HAP-1 (cell line): ENCODE measurements around the gene BCO2.
A peak's percentile ranks its signal among the peaks of the same experiment; 100 is the strongest.

ENCODE experiments used
- DNase-seq, 2 experiments: peaks; one replicate each; pipeline ENCODE4 v3.0.0-alpha.2; 2016 to 2020; ENCODE audit warnings: low spot score in 2 of 2
- H3K27me3 ChIP-seq: fragments of 250-450 bp; sonication (Bioruptor Pico); 2 replicates; pipeline ENCODE4 v1.5.1; 2020; ENCODE audit warnings: low read depth, mild to moderate bottlenecking, moderate library complexity
- H3K36me3 ChIP-seq: fragments of 250-450 bp; sonication (Bioruptor Pico); replicated peaks from 2 replicates; pipeline ENCODE4 v1.5.1; 2020; ENCODE audit warnings: mild to moderate bottlenecking
- H3K4me1 ChIP-seq: fragments of 250-450 bp; sonication (Bioruptor Pico); 2 replicates; pipeline ENCODE4 v1.5.1; 2020; ENCODE audit warnings: mild to moderate bottlenecking
- H3K4me3 ChIP-seq: fragments of 250-450 bp; sonication (Bioruptor Pico); 2 replicates; pipeline ENCODE4 v1.5.1; 2020; ENCODE audit warnings: mild to moderate bottlenecking, moderate library complexity
- H3K9me3 ChIP-seq: fragments of 250-450 bp; sonication (Bioruptor Pico); 2 replicates; pipeline ENCODE4 v1.5.1; 2020; ENCODE audit warnings: mild to moderate bottlenecking, moderate library complexity
- in situ Hi-C: fragments of 300-500 bp; cut with MboI; formaldehyde crosslinking; loops from 3 replicates; pipeline ENCODE4 v1.14.3; 2020; ENCODE audit warnings: low sequenced_read_pairs, inconsistent platforms, mixed read lengths

Gene BCO2

DNA sequence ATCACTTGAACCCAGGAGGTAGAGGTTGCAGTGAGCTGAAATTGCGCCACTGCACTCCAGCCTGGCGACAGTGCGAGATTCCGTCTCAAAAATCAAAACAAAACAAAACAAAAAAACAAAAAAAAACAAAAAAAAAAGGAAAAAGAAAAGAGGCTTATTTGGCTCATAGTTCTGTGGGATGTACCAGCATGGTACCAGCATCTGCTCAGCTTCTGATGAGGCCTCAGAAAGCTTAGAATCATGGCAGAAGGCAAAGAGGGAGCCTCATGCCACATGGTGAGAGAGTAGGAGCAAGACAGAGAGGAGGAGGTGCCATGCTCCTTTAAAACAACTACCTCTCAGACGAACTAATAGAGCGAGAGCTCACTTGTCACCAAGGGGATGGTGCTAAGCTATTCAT is 40.3 kb downstream of the BCO2 start:
- in situ Hi-C loops, result no loop called here
- H3K9me3 ChIP-seq, result no peaks in the 10 kb centered on the region
- H3K4me1 ChIP-seq, result no peaks in the 10 kb centered on the region
- no peak overlapping the region for H3K4me3 ChIP-seq
- H3K27me3 ChIP-seq, result 0 out of 2 replicates have a peak, but pooled peaks cover 4% of the 10 kb centered on the region
- no peaks in the 10 kb centered on the region for H3K36me3 ChIP-seq
- DNase-seq, result no peak

DNA sequence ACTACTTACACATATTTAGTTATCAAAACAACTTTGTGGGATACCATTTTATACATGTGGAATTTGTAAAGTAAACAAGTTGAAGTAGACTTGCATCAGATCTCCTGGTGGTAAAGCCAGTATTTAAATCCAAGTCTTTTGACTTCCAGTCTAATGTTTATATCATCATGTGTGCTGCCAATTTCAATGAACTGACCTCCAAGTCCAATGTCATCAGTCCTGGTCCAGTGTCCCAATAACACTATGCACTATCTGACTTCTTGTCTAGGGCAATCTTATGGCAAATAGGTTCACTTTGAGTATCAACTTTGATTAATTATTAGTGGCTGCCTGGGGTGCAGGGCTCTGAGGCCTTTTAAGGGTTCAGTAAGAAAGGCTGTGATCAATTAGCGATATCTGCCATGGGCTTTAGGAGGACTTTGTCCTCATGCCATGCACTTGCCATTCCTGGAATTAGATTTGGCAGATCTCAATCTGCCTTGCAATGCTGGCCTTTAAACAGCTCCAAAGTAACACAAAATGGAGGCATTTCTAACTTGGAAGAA is 41.3 kb downstream of the BCO2 start:
- Histone ChIP-seq H3K36me3 (no peaks in the 10 kb centered on the region), H3K9me3 (no peaks in the 10 kb centered on the region), H3K27me3 (no peaks in the 10 kb centered on the region), H3K4me1 (no peaks in the 10 kb centered on the region), H3K4me3 (no peak overlapping the region)
- DNase-seq, result no peak
- in situ Hi-C loops, result no loop called here

DNA sequence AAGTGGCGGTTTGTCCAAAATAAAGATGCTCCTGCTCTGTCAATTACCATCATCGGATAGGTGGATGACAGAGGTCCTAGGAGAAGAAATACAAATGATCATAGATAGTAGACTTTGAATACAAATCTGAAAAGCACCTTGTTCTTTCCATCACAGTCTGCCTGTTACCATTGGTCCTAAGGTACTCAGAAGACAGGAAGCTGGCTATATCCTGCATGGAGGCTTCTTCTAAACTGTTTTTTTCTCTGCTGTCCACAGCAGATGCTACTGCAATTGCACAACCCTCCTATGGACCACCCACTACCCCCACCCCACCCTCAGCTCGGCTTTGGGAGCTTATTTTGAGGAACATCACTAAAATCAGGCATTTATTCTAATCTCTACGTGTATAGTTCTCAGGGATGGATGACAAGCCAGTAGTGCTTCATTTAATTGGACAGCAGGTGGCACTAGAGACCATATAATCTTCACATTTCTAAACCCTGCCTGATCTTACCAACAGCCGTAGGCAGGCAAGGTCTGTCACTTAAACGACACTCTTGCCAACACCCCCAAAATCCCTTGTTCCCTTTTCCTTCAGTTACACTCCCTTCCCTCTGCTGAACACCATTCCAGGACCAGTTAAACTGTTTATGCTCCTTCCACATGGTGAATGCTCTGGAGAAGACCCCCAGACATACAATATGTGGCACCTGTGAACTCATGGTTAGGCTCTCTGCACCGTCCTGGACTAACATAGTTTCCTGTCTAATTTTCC is 44.3 kb downstream of the BCO2 start:
- DNase-seq, result peak; percentile 48 to 56
- Histone ChIP-seq H3K9me3 (no peaks in the 10 kb centered on the region), H3K36me3 (no peaks in the 10 kb centered on the region), H3K27me3 (no peaks in the 10 kb centered on the region; the same call in 1 of the 2 replicates), H3K4me1 (no peaks in the 10 kb centered on the region), H3K4me3 (no peak overlapping the region)
- in situ Hi-C loops, result loop anchor here (5.0 to 10.0 kb wide), 2 partner anchors 63 to 1065 kb away; no protein-coding TSS in a partner anchor

DNA sequence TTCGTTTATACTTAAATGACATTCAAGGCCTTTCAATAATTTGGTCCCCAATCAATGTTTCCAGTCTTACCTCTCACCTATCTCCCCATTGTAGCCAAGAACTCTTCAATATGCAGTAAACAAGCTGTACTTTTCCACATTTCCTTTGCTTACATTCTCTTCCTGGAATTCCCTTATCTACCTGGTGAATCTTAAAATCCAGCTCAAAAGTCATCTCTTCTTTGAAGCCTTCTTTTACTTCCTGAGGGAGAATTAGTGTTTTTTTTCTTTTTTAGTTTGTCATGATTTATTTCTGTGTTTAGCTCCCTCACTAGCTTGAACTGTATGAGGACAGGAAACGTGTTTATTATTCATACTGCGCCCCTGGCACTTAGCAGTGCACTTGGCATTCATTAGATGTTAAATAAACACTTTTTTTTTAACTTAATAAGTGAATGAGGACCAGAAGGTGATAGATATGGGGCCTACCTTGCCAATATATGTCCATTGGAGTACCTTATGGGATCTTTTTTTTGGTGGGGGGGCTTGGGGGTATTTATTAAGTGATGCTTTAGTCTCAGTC is 46.0 kb downstream of the BCO2 start:
- Histone ChIP-seq H3K27me3 (no peaks in the 10 kb centered on the region; the same call in 1 of the 2 replicates), H3K4me3 (no peak overlapping the region), H3K36me3 (no peaks in the 10 kb centered on the region), H3K4me1 (no peaks in the 10 kb centered on the region; the same call in 1 of the 2 replicates), H3K9me3 (no peaks in the 10 kb centered on the region)
- no peak for DNase-seq
- in situ Hi-C loops, result loop anchor here (5.0 to 10.0 kb wide), 2 partner anchors 61 to 1063 kb away; no protein-coding TSS in a partner anchor

- no peak for DNase-seq
- Histone ChIP-seq H3K27me3 (no peaks in the 10 kb centered on the region; the same call in 1 of the 2 replicates), H3K9me3 (no peaks in the 10 kb centered on the region), H3K36me3 (no peaks in the 10 kb centered on the region), H3K4me1 (peaks cover 4% of the 10 kb centered on the region; the same call in 1 of the 2 replicates), H3K4me3 (no peak overlapping the region)
- in situ Hi-C loops, result loop anchor here (5.0 to 10.0 kb wide), 2 partner anchors 60 to 1062 kb away; no protein-coding TSS in a partner anchor
These were observed 47.0 kb downstream of the BCO2 start for GRCh38 chr11:112222303-112222702.

DNA sequence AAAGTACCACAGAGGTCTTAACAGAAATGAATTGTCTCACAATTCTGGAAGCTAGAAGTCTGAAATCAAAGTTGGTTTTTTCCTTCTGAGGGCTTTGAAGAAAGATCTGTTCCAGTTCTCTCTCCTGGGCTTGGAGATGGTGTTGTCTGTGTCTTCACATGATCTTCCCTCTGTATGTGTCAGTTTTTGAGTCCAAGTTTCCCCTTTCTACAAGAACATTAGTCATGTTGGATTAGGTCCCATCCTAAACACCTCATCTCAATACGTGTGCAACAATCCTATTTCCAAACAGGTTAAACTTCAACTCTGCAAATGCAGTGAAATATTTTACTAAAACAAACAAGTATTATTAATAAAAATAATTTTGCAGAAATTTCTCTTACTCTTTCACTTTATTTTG is 47.8 kb downstream of the BCO2 start:
- Histone ChIP-seq H3K4me1 (peaks cover 6% of the 10 kb centered on the region; the same call in 1 of the 2 replicates), H3K4me3 (no peak overlapping the region), H3K36me3 (no peaks in the 10 kb centered on the region), H3K9me3 (no peaks in the 10 kb centered on the region), H3K27me3 (no peaks in the 10 kb centered on the region; the same call in 1 of the 2 replicates)
- in situ Hi-C loops, result loop anchor here (5.0 to 10.0 kb wide), 2 partner anchors 59 to 1062 kb away; no protein-coding TSS in a partner anchor
- no peak for DNase-seq

DNA sequence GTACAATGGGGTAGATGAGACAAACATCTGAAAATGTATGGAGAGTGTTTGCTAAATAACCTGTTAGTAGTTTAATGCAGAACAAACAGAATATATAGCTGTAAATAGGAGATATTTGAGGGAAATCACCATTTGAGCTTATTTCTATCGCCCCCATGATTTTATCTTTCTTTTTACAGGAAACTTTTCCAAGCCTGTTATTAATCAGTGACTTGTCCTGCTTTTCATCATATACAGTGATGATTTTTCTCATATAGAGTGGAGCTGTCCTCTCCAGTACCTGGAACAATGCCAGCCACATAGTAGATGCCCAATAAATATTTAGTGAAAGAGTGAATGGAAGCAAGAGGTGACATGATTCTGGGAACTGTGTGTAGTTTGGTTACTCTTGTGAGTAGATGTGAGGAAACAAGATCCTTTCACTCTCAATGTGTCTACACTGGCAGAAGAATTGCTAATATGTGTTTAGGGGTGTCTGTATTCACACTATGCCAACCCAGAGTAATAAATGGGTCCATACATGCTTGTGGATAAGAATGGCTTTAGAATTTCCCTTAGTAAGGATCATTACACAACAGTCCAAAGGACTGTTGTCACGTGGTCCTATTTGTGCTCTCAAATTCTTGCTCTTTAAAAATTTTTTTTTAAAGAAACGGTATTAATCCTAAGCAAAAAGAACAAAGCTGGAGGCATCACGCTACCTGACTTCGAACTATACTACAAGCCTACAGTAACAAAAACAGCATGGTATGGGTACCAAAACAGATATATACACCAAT is 48.6 kb downstream of the BCO2 start:
- in situ Hi-C loops, result loop anchor here (5.0 to 10.0 kb wide), 2 partner anchors 58 to 1061 kb away; no protein-coding TSS in a partner anchor
- Histone ChIP-seq H3K36me3 (no peaks in the 10 kb centered on the region; the same call in 1 of the 2 replicates), H3K4me3 (no peak overlapping the region), H3K4me1 (peaks cover 8% of the 10 kb centered on the region; the same call in 1 of the 2 replicates), H3K9me3 (no peaks in the 10 kb centered on the region), H3K27me3 (no peaks in the 10 kb centered on the region; the same call in 1 of the 2 replicates)
- DNase-seq, result no peak

- H3K27me3 ChIP-seq, result no peaks in the 10 kb centered on the region; the same call in 1 of the 2 replicates
- peaks cover 4% of the 10 kb centered on the region for H3K36me3 ChIP-seq
- peaks cover 8% of the 10 kb centered on the region; the same call in 1 of the 2 replicates for H3K4me1 ChIP-seq
- no peaks in the 10 kb centered on the region for H3K9me3 ChIP-seq
- no peak for DNase-seq
- peak overlapping the region; percentile 68 for H3K4me3 ChIP-seq
- in situ Hi-C loops, result loop anchor here (10.0 kb wide), 1 partner anchor 1059 kb away; no protein-coding TSS in a partner anchor
These were observed 50.4 kb downstream of the BCO2 start for GRCh38 chr11:112225753-112226061.

DNA sequence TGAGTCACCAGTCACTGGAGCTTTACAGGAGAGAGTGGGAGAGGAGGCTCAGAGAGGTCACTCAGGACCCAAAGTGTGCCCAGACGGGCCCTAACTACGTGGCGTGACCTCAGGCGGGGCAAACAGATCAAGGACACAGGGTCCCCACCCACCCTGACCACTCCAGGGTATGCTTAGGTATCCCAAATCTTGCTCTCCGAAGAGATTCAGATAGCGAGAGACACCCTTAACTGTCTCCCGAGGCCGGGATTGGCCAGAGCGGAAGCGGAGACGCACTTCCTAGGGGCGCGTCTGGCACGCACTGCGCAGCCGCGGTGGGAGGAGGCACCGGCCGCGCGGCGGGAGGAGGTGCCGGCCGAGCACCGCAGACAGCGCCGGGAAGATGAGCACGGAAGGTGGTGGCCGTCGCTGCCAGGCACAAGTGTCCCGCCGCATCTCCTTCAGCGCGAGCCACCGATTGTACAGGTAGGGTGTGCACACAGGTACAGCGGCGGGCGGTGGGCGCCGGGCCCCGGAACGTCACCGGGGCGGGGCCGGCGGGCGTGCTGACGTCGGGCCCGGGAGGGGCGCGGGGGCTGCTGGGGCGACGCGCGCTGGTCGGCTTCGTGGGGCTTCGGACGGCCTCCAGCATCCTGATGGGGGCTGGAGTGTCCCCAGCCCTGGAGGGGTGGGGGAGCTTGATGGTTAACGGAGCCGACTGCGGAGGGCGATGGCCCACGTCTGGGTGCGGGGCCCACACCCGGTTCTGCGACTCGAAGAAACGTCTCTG is 50.9 kb downstream of the BCO2 start, which contains the start of gene PTS:
TSS of gene PTS (plus strand) at position 367 of the 769 bp plus-strand sequence. CDS start at position 383, 16 bp downstream.
- no peaks in the 10 kb centered on the region for H3K9me3 ChIP-seq
- H3K4me1 ChIP-seq, result peaks cover 8% of the 10 kb centered on the region; the same call in 1 of the 2 replicates
- H3K36me3 ChIP-seq, result peaks cover 4% of the 10 kb centered on the region
- H3K4me3 ChIP-seq, result peak within 1 kb of the TSS; percentile 68
- in situ Hi-C loops, result loop anchor here (10.0 kb wide), 1 partner anchor 1059 kb away; no protein-coding TSS in a partner anchor
- DNase-seq, result peak; percentile 81 to 85
- H3K27me3 ChIP-seq, result no peaks in the 10 kb centered on the region; the same call in 1 of the 2 replicates

DNA sequence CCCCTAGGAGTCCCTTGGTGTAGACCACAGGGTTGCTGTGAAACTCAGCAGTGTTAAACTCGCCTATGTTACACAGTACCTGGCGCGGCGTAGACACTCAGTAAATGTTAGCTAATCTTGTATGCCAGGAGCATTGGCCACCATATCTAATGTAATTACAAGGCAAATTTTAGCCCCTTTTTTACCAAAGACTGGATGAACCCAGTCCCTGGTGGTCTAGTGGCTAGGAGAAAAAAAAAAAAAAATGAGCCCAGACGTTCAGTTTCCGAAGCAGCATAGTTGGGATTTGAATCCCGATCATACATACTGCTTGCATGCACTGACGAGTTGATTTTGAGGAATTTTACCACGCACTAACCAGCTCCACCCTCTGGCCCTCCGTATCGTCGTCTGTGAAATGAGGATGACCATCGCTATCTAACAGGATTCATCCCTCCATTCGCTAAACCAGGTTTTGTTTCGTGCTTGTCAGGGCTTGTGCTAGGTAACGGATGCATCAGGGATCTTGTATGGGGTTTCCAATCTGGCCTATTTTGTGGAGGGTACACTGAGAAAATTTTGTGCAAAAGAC is 51.6 kb downstream of the BCO2 start:
- H3K27me3 ChIP-seq, result no peaks in the 10 kb centered on the region; the same call in 1 of the 2 replicates
- no peak for DNase-seq
- peaks cover 4% of the 10 kb centered on the region for H3K36me3 ChIP-seq
- H3K4me1 ChIP-seq, result peaks cover 8% of the 10 kb centered on the region; the same call in 1 of the 2 replicates
- peak overlapping the region; percentile 68 for H3K4me3 ChIP-seq
- no peaks in the 10 kb centered on the region for H3K9me3 ChIP-seq
- in situ Hi-C loops, result loop anchor here (10.0 kb wide), 1 partner anchor 1058 kb away; no protein-coding TSS in a partner anchor

GRCh38 chr11:112227471-112227870 is 52.2 kb downstream of the BCO2 start:
- Histone ChIP-seq H3K4me3 (peak overlapping the region; percentile 68), H3K9me3 (no peaks in the 10 kb centered on the region), H3K27me3 (no peaks in the 10 kb centered on the region; the same call in 1 of the 2 replicates), H3K4me1 (peaks cover 9% of the 10 kb centered on the region), H3K36me3 (peaks cover 4% of the 10 kb centered on the region)
- in situ Hi-C loops, result loop anchor here (10.0 kb wide), 1 partner anchor 1057 kb away; no protein-coding TSS in a partner anchor
- no peak for DNase-seq

- DNase-seq, result peak in 1 of 2 experiments; percentile 3
- H3K9me3 ChIP-seq, result no peaks in the 10 kb centered on the region
- in situ Hi-C loops, result loop anchor here (10.0 kb wide), 1 partner anchor 1056 kb away; no protein-coding TSS in a partner anchor
- no peak overlapping the region for H3K4me3 ChIP-seq
- H3K27me3 ChIP-seq, result no peaks in the 10 kb centered on the region; the same call in 1 of the 2 replicates
- peaks cover 8% of the 10 kb centered on the region for H3K36me3 ChIP-seq
- peaks cover 15% of the 10 kb centered on the region for H3K4me1 ChIP-seq
These were observed 53.4 kb downstream of the BCO2 start for GRCh38 chr11:112228706-112229105.
